Transverse colon (tissue), 4 donors: ENCODE measurements around the gene ZNF688. TPM values are rescaled to one million over a fixed set of nuclear protein-coding genes. Genes with fewer than 3 reads are reported as not detected.

Source experiments
- DNase-seq: peaks from one replicate; pipeline ENCODE4 v3.0.0-alpha.2; 2019
- H3K27ac ChIP-seq, 4 donors: fragments of 200-600 bp; sonication (generic); 2 replicates each; pipeline ENCODE4 v1.5.1; 2016 to 2018; ENCODE audit warnings: inconsistent platforms in 4 of 4
- H3K27me3 ChIP-seq: fragments of 200-600 bp; sonication (generic); 2 replicates; pipeline ENCODE4 v1.5.1; 2017; ENCODE audit warnings: inconsistent platforms
- H3K36me3 ChIP-seq, 4 donors: fragments of 200-600 bp; sonication (generic); 2 replicates each; pipeline ENCODE4 v1.5.1; 2017 to 2019; ENCODE audit warnings: inconsistent platforms in 4 of 4
- H3K4me1 ChIP-seq, 4 donors: fragments of 200-600 bp; sonication (generic); 2 replicates each; pipeline ENCODE4 v1.5.1; 2017 to 2020; ENCODE audit warnings: inconsistent platforms in 4 of 4
- H3K4me3 ChIP-seq, 4 donors: fragments of 200-600 bp; sonication (generic); 1 replicate in 1 of 4; 2 replicates in 3 of 4; pipeline versions ENCODE4 v1.5.1 to v1.6.1; 2017 to 2019; ENCODE audit warnings: inconsistent platforms in 4 of 4
- H3K9me3 ChIP-seq, 2 donors: fragments of 200-600 bp; sonication (generic); 2 replicates each; pipeline ENCODE4 v1.5.1; 2017 to 2019; ENCODE audit warnings: inconsistent platforms in 2 of 2
- CTCF ChIP-seq, 5 experiments: fragments of 200-600 bp in 3 of 5; fragments of 450-650 bp in 2 of 5; sonication (generic) in 3 of 5; IDR thresholded peaks; 1 replicate in 2 of 5; 2 replicates in 3 of 5; pipeline ENCODE4 v1.5.1; 2016 to 2017; ENCODE audit warnings: antibody characterized with exemption in 5 of 5, inconsistent platforms in 3 of 5, mild to moderate bottlenecking in 2 of 5, moderate library complexity in 1 of 5
- EP300 ChIP-seq: sonication (generic); formaldehyde crosslinking; IDR thresholded peaks from one replicate; pipeline ENCODE4 v1.6.1; 2017; ENCODE audit warnings: antibody characterized with exemption, low read depth
- POLR2A ChIP-seq: fragments of 450-650 bp; IDR thresholded peaks from one replicate; pipeline ENCODE4 v1.6.1; 2016; ENCODE audit warnings: antibody characterized with exemption, mild to moderate bottlenecking, moderate library complexity
- POLR2AphosphoS5 ChIP-seq, 3 donors: sonication (generic); formaldehyde crosslinking; IDR thresholded peaks; one replicate each; pipeline ENCODE4 v1.6.1; 2016; ENCODE audit warnings: antibody characterized with exemption in 3 of 3
- WGBS, 2 donors: methylation state at CpG; one replicate each; pipeline ENCODE4 v1.1.5; 2018; ENCODE audit warnings: low coverage in 1 of 2; 5-methylcytosine and 5-hydroxymethylcytosine counted together
- in situ Hi-C, 4 donors: fragments of 200-750 bp; cut with MboI; loops; one replicate each; pipeline versions ENCODE4 v1.15.0 to v1.15.1; 2017; ENCODE audit warnings: low sequenced_read_pairs in 3 of 4, low pct_ligation_motif_present in 1 of 4, low pct_unique_long_range_greater_than_20kb in 1 of 4
- intact Hi-C: fragments of 100-400 bp; cut with DNase I; formaldehyde crosslinking; loops from one replicate; pipeline ENCODE4 v1.15.1; 2023; ENCODE audit warnings: low total_unique reads
- total RNA-seq, 4 donors: library from RNA; depleted of rRNA; stranded (reverse); fragments of >200 nt; gene quantifications; one replicate each; pipeline ENCODE4 v1.1.0, GENCODE V29; 2016

The ZNF688 gene
- total RNA-seq, 4 donors from 2014 or later, result 22.9 to 64.3 (median 43.5) TPM

- TF ChIP-seq EP300 (no peak), CTCF (IDR thresholded peaks at IDR 0.05) (peak; percentile 40 to 92 (median 72))
- no peaks in the 10 kb centered on the region for H3K27me3 ChIP-seq
- in situ Hi-C loops, result no loop called here
- H3K4me1 ChIP-seq, result peaks cover 3 to 9% (median 4%) of the 10 kb centered on the region in 4 donors
- DNase-seq, result peak; percentile 82
- no peaks in the 10 kb centered on the region for H3K9me3 ChIP-seq
- H3K4me3 ChIP-seq, result no peak overlapping the region
- WGBS, 2 donors, result 36 to 71% methylated on average over 1 to 12 of the region's 12 CpGs
- H3K36me3 ChIP-seq, result no peaks in the 10 kb centered on the region
- intact Hi-C loops, result no loop called here
- no peak overlapping the region for H3K27ac ChIP-seq
These were observed 44.0 kb upstream of the ZNF688 start for GRCh38 chr16:30615358-30616091.

GRCh38 chr16:30609926-30610839 lies 38.7 kb upstream of the ZNF688 start, which contains the start of gene ZNF689:
TSS of gene ZNF689 (minus strand) at chr16:30610389. CDS start at chr16:30610041, 348 bp downstream.
- peaks cover 0 to 22% (median 0%) of the 10 kb centered on the region in 4 donors for H3K36me3 ChIP-seq
- H3K4me3 ChIP-seq, result peak within 1 kb of the TSS; percentile 71 to 96 (median 89)
- WGBS, 2 donors, result 0 to 2% methylated on average over 6 to 41 of the region's 63 CpGs
- TF ChIP-seq CTCF (IDR thresholded peaks at IDR 0.05), result peak in 1 of 5 experiments; percentile 8
- TF ChIP-seq EP300, result no peak
- TF ChIP-seq POLR2AphosphoS5 (IDR thresholded peaks at IDR 0.05), result peak; percentile 50 to 80 (median 80)
- peak; percentile 80 for TF ChIP-seq POLR2A
- H3K9me3 ChIP-seq, result no peaks in the 10 kb centered on the region
- DNase-seq, result peak; percentile 96
- intact Hi-C loops (no loop called here), in situ Hi-C loops (loop anchor here in 2 of 4 donors (10.0 kb wide), 2 partner anchors 165 to 175 kb away; partner anchors contain the start of genes DCTPP1 (in 1 of the 2) and SEPHS2 (in 1 of the 2))
- H3K27me3 ChIP-seq, result no peaks in the 10 kb centered on the region
- peaks cover 5 to 23% (median 17%) of the 10 kb centered on the region in 4 donors for H3K4me1 ChIP-seq
- peak within 1 kb of the TSS; percentile 94 to 99 (median 98) for H3K27ac ChIP-seq

- 17 to 44% methylated on average over 2 to 30 of the region's 40 CpGs for WGBS, 2 donors
- no peak for TF ChIP-seq EP300
- no peak for TF ChIP-seq POLR2AphosphoS5 (IDR thresholded peaks at IDR 0.05)
- TF ChIP-seq CTCF (IDR thresholded peaks at IDR 0.05), result no peak
- no peak for TF ChIP-seq POLR2A
- in situ Hi-C loops, result loop anchor here in 2 of 4 donors (10.0 kb wide), 2 partner anchors 164 to 174 kb away; partner anchors contain the start of genes DCTPP1 (in 1 of the 2) and SEPHS2 (in 1 of the 2)
- Histone ChIP-seq H3K9me3 (no peaks in the 10 kb centered on the region), H3K4me3 (peak overlapping the region; percentile 71 to 96 (median 89)), H3K36me3 (peaks cover 0 to 31% (median 4%) of the 10 kb centered on the region in 4 donors), H3K27me3 (no peaks in the 10 kb centered on the region), H3K4me1 (peaks cover 5 to 23% (median 15%) of the 10 kb centered on the region in 4 donors), H3K27ac (peak overlapping the region; percentile 94 to 99 (median 98))
- intact Hi-C loops, result no loop called here
- peak; percentile 58 for DNase-seq
These were observed 37.8 kb upstream of the ZNF688 start for GRCh38 chr16:30609002-30609925.
